Loucy (cell line): ENCODE results near the gene ECHS1.

Experiments used
- H2AFZ ChIP-seq: fragments of 200-600 bp; sonication (generic); 2 replicates; pipeline ENCODE4 v1.6.0; 2016; ENCODE audit warnings: antibody characterized with exemption, mild to moderate bottlenecking, low read length, moderate library complexity
- H3F3A ChIP-seq: fragments of 200-600 bp; 2 replicates; pipeline ENCODE4 v1.6.0; 2016; ENCODE audit warnings: antibody characterized with exemption, low read depth, mild to moderate bottlenecking
- H3K27me3 ChIP-seq: fragments of 200-600 bp; sonication (generic); 2 replicates; pipeline ENCODE4 v1.6.1; 2014; ENCODE audit warnings: low read length, mild to moderate bottlenecking; ENCODE audit not compliant: insufficient read depth, poor library complexity, severe bottlenecking
- H3K36me3 ChIP-seq: fragments of 200-600 bp; sonication (generic); 2 replicates; pipeline ENCODE4 v1.6.1; 2016; ENCODE audit warnings: low read length; ENCODE audit not compliant: insufficient read depth
- H3K4me1 ChIP-seq: fragments of 200-600 bp; sonication (generic); 2 replicates; pipeline ENCODE4 v1.5.1; 2014; ENCODE audit warnings: low read length, mild to moderate bottlenecking; ENCODE audit not compliant: insufficient read depth, poor library complexity, severe bottlenecking
- H3K4me2 ChIP-seq: fragments of 200-600 bp; sonication (generic); 2 replicates; pipeline ENCODE4 v1.6.0; 2014; ENCODE audit warnings: antibody characterized with exemption, low read length, low read depth, mild to moderate bottlenecking; ENCODE audit not compliant: poor library complexity, severe bottlenecking
- H3K4me3 ChIP-seq: fragments of 200-600 bp; sonication (generic); 2 replicates; pipeline ENCODE4 v1.5.1; 2014; ENCODE audit warnings: low read length, mild to moderate bottlenecking, mixed read lengths; ENCODE audit not compliant: poor library complexity, severe bottlenecking
- H3K79me2 ChIP-seq: fragments of 200-600 bp; sonication (generic); 2 replicates; pipeline ENCODE4 v1.6.1; 2014; ENCODE audit warnings: low read length; ENCODE audit not compliant: insufficient read depth
- H3K9ac ChIP-seq: fragments of 200-600 bp; sonication (generic); 2 replicates; pipeline ENCODE4 v1.6.0; 2014; ENCODE audit warnings: mild to moderate bottlenecking, low read depth, low read length, moderate library complexity; ENCODE audit not compliant: poor library complexity, severe bottlenecking
- H3K9me2 ChIP-seq: fragments of 200-600 bp; sonication (generic); replicated peaks from 2 replicates; pipeline ENCODE4 v1.6.1; 2016; ENCODE audit warnings: low read depth, low read length, mixed read lengths
- H3K9me3 ChIP-seq: fragments of 200-600 bp; sonication (generic); 2 replicates; pipeline ENCODE4 v1.6.1; 2014; ENCODE audit warnings: mild to moderate bottlenecking, antibody characterized with exemption, low read length, low read depth; ENCODE audit not compliant: insufficient read depth
- H4K20me1 ChIP-seq: fragments of 200-600 bp; sonication (generic); 2 replicates; pipeline ENCODE4 v1.6.0; 2014; ENCODE audit warnings: antibody characterized with exemption, low read length, mild to moderate bottlenecking; ENCODE audit not compliant: insufficient read depth, poor library complexity, severe bottlenecking
- EZH2phosphoT487 ChIP-seq: fragments of 200-600 bp; IDR thresholded peaks from 2 replicates; pipeline ENCODE4 v1.6.1; 2018; ENCODE audit warnings: antibody characterized with exemption, mild to moderate bottlenecking, moderate library complexity, borderline replicate concordance
- TF ChIP-seq, protein P1 (sequence below): fragments of 200-600 bp; sonication (generic); conservative IDR thresholded peaks from 2 replicates; pipeline ENCODE4 v1.5.1; 2014; ENCODE audit warnings: mild to moderate bottlenecking, antibody characterized with exemption, low read length

The ECHS1 gene

DNA sequence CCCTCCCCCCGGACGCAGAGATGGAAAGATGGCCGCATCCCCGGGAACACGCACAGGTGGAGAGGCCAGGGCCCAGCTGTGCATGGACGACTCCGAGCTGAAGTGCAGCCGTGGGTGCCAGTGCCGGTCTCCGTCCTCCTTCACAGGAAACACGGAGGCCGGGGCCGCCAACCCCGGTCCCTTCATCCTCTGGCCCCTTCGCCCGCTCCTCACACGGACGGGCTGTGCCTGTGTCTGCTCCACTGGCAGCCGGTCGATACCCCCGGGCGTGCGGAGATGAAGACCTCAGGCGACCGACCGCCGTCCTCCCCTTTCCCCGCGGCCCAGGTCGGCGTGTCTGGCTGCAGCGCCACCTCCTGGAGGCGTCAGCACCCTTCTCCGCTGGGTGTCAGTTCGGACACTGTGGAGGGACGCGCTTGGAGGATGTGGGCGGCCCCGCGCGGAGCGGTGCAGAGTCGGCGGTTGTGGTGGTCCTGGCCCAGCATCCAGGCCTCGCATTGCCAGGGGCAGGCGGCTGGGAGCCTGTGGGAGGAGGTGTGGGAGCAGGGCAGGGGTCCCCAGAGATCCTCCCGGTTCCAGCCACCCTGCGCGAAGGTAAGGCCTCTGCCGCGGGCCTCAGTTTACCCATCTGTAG lies 54.5 kb downstream of the ECHS1 start:
- Histone ChIP-seq H3K9ac (peak overlapping the region; percentile 23), H3K4me3 (peak overlapping the region; percentile 69)

DNA sequence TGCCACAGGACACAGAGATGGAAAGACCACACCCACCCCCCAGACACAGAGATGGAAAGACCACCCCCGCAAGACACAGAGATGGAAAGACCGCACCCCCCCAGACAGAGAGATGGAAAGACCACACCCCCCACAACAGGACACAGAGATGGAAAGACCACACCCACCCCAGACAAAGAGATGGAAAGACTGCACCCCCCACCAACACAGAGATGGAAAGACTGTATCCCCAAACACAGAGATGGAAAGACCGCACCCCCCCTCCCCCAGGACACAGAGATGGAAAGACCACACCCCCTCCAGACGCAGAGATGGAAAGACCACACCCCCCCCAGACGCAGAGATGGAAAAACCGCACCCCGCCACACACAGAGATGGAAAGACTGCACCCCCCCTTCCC lies 56.4 kb downstream of the ECHS1 start:
- Histone ChIP-seq H3K9me2 (no peaks in the 10 kb centered on the region), H3K9ac (no peak overlapping the region), H3K4me3 (no peak overlapping the region), H3K79me2 (no peaks in the 10 kb centered on the region), H3K4me2 (no peak overlapping the region), H3K9me3 (no peaks in the 10 kb centered on the region), H3F3A (no peaks in the 10 kb centered on the region), H3K27me3 (no peaks in the 10 kb centered on the region), H4K20me1 (no peaks in the 10 kb centered on the region), H3K36me3 (no peaks in the 10 kb centered on the region), H3K4me1 (no peaks in the 10 kb centered on the region), H2AFZ (no peak overlapping the region)
- TF ChIP-seq, protein P1, sequence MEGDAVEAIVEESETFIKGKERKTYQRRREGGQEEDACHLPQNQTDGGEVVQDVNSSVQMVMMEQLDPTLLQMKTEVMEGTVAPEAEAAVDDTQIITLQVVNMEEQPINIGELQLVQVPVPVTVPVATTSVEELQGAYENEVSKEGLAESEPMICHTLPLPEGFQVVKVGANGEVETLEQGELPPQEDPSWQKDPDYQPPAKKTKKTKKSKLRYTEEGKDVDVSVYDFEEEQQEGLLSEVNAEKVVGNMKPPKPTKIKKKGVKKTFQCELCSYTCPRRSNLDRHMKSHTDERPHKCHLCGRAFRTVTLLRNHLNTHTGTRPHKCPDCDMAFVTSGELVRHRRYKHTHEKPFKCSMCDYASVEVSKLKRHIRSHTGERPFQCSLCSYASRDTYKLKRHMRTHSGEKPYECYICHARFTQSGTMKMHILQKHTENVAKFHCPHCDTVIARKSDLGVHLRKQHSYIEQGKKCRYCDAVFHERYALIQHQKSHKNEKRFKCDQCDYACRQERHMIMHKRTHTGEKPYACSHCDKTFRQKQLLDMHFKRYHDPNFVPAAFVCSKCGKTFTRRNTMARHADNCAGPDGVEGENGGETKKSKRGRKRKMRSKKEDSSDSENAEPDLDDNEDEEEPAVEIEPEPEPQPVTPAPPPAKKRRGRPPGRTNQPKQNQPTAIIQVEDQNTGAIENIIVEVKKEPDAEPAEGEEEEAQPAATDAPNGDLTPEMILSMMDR: no peak
- TF ChIP-seq EZH2phosphoT487: no peak

More for the DNA sequence above, 54.5 kb downstream of the ECHS1 start:
- H3K27me3 ChIP-seq: no peaks in the 10 kb centered on the region
- no peaks in the 10 kb centered on the region for H3K79me2 ChIP-seq
- peak overlapping the region; percentile 70 for H3K4me2 ChIP-seq
- H3K4me1 ChIP-seq: no peaks in the 10 kb centered on the region
- peak overlapping the region; percentile 69 for H2AFZ ChIP-seq
- no peaks in the 10 kb centered on the region for H3F3A ChIP-seq
- H3K9me2 ChIP-seq: no peaks in the 10 kb centered on the region
- H3K36me3 ChIP-seq: no peaks in the 10 kb centered on the region
- H4K20me1 ChIP-seq: no peaks in the 10 kb centered on the region
- TF ChIP-seq, protein P1: peak; percentile 86
- TF ChIP-seq EZH2phosphoT487: no peak
- H3K9me3 ChIP-seq: no peaks in the 10 kb centered on the region

- Histone ChIP-seq H2AFZ (no peak overlapping the region), H3K36me3 (no peaks in the 10 kb centered on the region), H3F3A (no peaks in the 10 kb centered on the region; the same call in 1 of the 2 replicates), H3K4me1 (no peaks in the 10 kb centered on the region), H3K4me2 (no peak overlapping the region), H4K20me1 (no peaks in the 10 kb centered on the region), H3K9me2 (no peaks in the 10 kb centered on the region), H3K9ac (no peak overlapping the region), H3K4me3 (no peak overlapping the region), H3K9me3 (no peaks in the 10 kb centered on the region), H3K27me3 (no peaks in the 10 kb centered on the region), H3K79me2 (no peaks in the 10 kb centered on the region)
- no peak for TF ChIP-seq EZH2phosphoT487
- TF ChIP-seq, protein P1: no peak
Measured at GRCh38 chr10:133316266-133316665, 56.9 kb downstream of the ECHS1 start.
